Renal cortical epithelial cell (primary cell): ENCODE measurements around the gene IVD. TPM values are rescaled to one million over a fixed set of nuclear protein-coding genes. Genes with fewer than 3 reads are reported as not detected.

Experiments used
- DNase-seq: peaks from one replicate; pipeline ENCODE4 v3.0.0-alpha.2; 2011; ENCODE audit warnings: low read depth
- total RNA-seq: library from RNA; depleted of rRNA; stranded (reverse); fragments of >200 nt; gene quantifications from 2 replicates; pipeline ENCODE4 v1.2.3, GENCODE V29; 2014

The IVD gene
- total RNA-seq, 1 donor from 2014 or later = 68.8 TPM

DNA sequence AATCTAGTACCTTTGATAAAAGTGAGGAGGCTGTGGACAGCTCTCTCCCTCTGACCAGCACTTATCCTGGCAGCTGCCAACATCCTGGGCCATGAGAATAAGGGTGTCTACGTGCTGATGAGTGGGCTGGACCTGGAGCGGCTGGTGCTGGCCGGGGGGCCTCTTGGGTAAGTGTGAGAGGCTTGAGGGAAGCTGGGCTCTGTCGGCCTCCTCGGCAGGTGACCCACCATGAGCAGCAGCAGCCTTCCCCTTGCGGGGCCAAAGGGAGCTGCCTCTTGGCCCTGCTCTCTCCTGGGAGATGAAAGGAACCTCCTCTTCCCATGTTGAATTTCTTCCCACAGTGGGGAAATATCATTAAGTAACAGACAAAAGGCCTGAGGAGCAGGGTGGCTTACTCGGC, 9.2 kb downstream of the IVD start:
- DNase-seq = no peak

DNA sequence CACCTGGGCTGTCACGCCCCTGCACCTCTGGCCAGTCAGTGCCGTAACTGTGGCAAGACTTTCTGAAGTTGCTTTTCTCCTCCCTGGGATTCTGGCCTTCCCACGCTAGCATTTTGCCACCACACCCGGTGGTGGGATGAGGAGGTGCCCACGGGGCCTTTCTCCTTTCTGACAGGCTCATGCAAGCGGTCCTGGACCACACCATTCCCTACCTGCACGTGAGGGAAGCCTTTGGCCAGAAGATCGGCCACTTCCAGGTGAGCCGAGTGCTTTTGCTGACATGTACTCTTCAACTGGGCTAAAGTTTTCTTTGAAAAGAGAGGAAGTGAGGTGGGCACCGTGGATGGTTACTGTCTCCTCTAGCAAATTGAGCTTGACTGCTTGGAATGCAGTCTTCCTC, 9.6 kb downstream of the IVD start:
- DNase-seq = no peak

DNA sequence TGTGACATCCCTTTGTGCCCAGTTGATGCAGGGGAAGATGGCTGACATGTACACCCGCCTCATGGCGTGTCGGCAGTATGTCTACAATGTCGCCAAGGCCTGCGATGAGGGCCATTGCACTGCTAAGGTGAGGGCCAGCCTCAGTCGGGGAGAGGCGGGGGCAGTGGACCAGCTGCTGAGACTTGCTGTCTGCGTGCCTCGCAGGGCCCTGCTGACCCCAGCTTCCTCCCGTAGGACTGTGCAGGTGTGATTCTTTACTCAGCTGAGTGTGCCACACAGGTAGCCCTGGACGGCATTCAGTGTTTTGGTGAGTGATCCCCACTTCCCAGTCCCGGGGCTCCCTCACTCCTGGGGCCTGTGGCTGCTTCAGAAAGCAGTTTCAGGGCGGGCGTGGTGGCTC, 10.5 kb downstream of the IVD start:
- no peak for DNase-seq

DNA sequence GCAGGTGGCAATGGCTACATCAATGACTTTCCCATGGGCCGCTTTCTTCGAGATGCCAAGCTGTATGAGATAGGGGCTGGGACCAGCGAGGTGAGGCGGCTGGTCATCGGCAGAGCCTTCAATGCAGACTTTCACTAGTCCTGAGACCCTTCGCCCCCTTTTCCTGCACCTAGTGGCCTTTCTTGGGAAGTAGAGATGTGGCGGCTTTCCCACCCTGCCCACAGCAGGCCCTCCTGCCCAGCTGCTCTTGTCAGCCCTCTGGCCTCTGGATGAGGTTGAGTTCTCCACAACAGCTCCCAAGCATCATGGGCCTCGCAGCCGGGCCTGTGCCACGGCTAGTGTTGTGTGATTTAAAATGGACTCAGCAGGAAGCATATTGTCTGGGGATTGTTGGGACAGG, 12.5 kb downstream of the IVD start:
- no peak for DNase-seq

GRCh38 chr15:40420071-40420713, 14.6 kb downstream of the IVD start:
- DNase-seq = no peak

DNA sequence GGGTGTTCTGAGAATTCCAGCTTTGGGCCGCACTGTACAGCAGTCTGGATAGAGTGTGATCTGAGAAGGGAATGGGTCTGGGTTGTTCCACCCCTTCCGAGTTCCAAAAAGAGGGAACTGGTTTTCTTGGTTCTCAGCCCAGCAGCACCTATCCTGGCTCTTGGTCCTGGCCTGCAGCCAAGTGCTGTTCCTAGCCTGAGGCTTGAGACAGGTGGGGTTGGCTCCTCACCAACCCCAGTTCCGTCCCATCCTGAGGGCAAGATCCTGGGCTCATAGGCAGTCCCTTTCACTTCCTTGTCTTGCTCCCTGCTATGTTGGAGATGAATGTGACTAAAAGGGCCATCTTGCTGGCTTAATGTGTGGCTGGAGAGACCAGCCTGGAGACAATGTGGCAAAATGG, 15.2 kb downstream of the IVD start:
- peak; percentile 13 for DNase-seq

GRCh38 chr15:40421246-40422157, 15.9 kb downstream of the IVD start:
- no peak for DNase-seq

DNA sequence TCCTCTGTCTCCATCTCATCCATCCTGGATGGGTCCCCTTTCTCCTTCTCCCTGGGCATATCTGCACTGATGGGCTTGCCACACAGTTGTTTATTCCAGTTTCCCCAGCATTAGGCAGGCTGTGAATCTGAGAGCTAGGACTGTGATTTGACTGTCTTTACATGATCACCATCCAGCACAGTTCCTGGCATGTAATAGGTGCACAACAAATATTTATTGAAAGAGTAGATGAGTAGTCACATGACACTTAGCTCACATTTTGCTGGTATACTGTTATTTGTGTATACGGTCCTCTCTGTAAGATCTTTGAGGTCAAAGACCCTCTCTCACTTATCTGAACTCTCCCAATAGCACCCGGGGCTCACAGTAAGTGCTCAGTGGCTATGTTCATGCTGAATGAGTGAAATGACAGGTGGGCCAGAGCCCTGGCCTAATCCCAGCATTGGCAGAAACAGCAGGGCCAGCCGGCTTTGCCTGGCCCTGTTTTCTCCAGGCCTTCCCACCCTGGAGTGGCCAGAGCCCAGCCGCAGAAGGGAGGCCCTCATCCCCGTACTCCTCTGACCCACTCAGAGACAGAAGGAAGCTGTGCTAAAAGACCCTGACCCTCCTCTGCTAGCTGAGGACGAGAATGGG, 19.0 kb downstream of the IVD start:
- no peak for DNase-seq

DNA sequence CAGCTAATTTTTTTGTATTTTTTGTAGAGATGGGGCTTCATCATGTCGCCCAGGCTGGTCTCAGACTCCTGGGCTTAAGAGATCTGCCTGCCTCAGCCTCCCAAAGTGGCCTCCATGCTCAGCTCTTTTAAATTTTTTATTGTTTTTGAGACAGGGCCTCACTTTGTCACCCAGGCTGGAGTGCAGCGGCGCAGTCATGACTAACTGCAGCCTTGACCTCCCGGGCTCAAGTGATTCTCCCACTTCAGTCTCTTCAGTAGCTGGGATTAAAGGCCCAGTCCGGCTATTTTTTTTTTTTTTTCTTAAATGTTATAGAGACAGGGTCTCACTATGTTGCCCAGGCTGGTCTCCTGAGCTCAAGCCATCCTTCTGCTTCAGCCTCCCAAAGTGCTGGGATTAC, 20.1 kb downstream of the IVD start:
- DNase-seq = no peak

DNA sequence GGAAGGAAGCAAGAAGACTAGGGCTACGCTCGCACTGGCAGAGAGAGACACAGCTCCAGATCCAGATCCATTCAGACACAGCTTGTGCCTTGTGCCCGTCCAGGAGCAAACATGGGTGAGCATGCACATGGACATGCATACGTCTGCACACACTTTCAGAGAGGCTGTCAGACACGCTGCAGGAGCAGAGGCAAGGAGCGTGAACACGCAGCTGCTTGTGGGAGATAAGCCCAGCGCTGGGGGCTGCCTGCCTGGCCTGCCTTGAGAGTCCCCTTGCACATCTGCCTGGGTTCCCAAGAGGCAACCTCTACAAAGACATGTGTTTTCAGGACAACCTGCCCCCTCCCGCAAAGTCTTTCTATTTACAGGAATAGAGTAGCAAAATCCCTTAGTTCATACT, 21.6 kb downstream of the IVD start:
- no peak for DNase-seq

DNA sequence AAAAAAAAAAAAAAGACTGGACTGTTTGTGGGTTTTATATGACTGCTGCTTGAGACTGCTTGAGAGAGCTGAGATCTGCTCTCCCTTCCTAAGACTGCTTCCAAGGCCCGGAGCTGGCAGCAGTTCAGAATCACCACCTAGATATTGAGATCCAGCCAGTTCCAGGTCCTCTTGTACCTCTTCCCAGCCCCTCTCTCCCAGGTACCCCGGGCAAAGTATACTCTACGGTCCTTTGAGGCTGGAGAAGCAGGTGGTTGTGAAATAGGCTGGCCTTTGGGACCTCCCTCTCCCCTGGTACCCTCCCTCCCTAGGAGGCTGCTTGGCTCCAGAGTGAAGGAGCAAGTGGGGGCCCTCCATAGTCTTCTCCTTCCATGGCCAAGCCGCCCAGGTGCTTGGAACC, 22.6 kb downstream of the IVD start:
- DNase-seq = no peak

DNA sequence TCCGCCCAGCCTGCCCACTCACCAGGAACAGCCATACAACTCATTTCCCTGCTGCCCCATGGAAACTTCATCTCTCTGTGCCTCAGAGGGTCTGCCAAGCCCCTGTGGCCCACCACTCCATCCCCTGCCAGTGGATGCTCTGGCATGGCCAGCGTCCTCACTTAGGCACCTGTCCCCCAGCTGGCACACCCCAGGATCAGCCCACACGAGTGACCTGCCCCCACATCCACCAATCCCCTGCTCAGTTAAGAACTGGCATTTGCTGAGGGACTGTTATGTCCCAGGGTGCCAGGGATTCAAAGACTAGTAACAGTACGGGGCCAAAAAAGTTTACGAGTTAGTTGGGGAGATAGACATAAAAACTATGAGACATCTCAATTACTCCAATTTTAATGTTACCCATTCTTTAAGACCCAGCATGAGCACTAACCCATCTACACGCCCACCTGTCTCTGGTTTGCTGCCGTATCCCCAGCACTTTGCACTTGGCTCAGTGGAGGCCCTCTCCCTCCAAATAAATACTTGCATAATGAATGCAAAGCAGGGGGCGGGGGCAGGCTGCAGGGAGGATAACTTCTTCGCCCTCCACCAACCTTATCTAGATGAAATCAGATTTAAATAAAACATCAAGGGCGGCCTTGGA, 23.6 kb downstream of the IVD start:
- no peak for DNase-seq

GRCh38 chr15:40430271-40430805, 24.7 kb downstream of the IVD start:
- peak; percentile 22 for DNase-seq

DNA sequence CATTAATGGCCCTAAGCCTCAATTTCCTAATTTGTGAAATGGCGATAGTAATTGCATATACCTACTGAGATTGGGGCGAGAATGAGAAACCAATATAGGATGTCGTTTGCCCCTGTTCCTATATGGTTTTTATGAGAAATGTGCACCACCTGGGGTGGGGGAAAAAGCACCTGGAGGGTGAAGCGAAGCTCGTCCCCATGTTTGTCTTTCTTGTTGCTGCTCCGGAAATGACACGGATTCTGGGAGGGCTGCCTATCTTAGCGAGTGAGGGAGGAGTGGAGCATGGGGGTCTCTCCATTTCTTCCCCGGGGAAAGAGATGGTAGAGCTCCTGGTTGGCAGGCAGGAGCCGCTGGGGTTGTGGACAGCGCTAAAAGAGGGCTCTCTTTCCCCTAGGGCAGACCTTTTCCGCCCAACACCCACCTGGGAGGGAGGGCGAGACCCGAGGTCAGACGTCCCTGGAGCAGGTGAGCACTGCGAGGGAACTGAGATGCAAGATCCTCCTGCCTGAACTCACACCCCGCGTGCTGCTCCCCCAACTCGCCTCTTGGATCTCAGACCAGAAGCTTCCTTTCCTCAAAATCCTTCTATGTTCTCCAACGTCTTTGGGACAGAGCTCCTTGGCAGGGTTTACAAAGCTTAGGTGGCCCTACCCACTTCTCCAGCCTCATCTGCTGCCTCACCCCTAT, 29.6 kb downstream of the IVD start:
- no peak for DNase-seq

- no peak for DNase-seq
Measured at GRCh38 chr15:40435710-40436089, 30.1 kb downstream of the IVD start.

DNA sequence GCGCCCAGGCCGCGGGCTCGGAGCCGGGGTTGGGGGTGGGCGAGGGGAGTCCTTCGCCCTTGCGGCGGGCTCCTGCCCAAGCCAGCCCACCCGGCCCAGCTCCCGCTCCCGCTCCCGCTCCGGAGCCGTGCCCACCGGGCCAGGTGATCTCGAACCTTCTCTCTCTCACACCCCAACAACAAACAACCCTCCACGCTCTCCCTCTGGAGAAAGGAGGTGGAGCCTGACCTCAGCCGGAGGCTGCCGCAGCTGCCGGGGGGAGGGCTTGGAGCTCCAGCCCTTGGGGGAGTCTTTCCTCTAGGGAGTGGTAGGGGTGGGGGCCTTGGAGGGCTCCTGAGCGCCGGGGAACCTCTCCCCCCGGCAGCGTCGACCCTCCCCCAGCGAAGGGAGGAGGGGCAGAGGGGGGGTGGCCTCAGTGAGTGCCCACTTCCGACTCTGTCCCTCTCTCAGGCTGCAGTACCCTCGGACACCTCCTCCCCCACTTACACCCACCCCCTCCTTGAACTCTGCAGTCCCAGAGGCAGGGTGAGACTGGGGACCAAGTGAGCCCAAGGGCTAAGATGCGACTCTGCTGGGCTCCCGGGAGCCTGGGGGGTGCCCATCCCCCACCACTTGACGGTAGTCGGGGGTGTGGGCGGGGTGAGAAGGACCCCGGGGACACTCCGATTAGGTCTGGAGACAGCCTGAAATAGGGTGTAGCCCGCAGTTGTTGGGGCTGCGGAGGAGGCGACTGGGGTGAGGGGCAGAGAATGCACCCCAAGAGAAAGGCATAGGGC, 30.7 kb downstream of the IVD start:
- no peak for DNase-seq

GRCh38 chr15:40436892-40437751, 31.5 kb downstream of the IVD start:
- no peak for DNase-seq

GRCh38 chr15:40437752-40438687, 32.4 kb downstream of the IVD start:
- DNase-seq = no peak

GRCh38 chr15:40438712-40439111, 33.1 kb downstream of the IVD start:
- no peak for DNase-seq
